Astrocyte (in vitro differentiated cells and primary cell): ENCODE measurements around the gene ECSIT. TPM values are rescaled to one million over a fixed set of nuclear protein-coding genes. Genes with fewer than 3 reads are reported as not detected.

Experiments
- DNase-seq: peaks from one replicate; pipeline ENCODE4 v3.0.0-alpha.2; 2010; ENCODE audit warnings: low read depth
- FAIRE-seq: peaks from 2 replicates; lab custom pipeline; 2011; peaks lifted over from hg19 to GRCh38; lab: Jason Lieb, UNC
- H2AFZ ChIP-seq: 2 replicates; pipeline ENCODE4 v1.6.0; 2012; ENCODE audit warnings: low read depth, low read length, inconsistent platforms
- H3K27ac ChIP-seq: 2 replicates; pipeline ENCODE4 v1.5.1; 2011; ENCODE audit warnings: low read depth, low read length, inconsistent platforms
- H3K27me3 ChIP-seq: 2 replicates; pipeline ENCODE4 v1.6.0; 2011; ENCODE audit warnings: low read length, inconsistent platforms; ENCODE audit not compliant: insufficient read depth
- H3K36me3 ChIP-seq: 2 replicates; pipeline ENCODE4 v1.5.1; 2011; ENCODE audit warnings: low read length, inconsistent platforms; ENCODE audit not compliant: insufficient read depth
- H3K4me1 ChIP-seq: 2 replicates; pipeline ENCODE4 v1.5.1; 2011; ENCODE audit warnings: low read length, inconsistent platforms; ENCODE audit not compliant: insufficient read depth
- H3K4me2 ChIP-seq: 2 replicates; pipeline ENCODE4 v1.6.0; 2012; ENCODE audit warnings: low read length, inconsistent platforms
- H3K4me3 ChIP-seq: 2 replicates; pipeline ENCODE4 v1.5.1; 2011; ENCODE audit warnings: low read depth, mild to moderate bottlenecking, low read length, inconsistent platforms; ENCODE audit not compliant: insufficient read depth
- H3K79me2 ChIP-seq: 2 replicates; pipeline ENCODE4 v1.6.0; 2012; ENCODE audit warnings: mild to moderate bottlenecking, low read length, inconsistent platforms; ENCODE audit not compliant: insufficient read depth
- H3K9ac ChIP-seq: 2 replicates; pipeline ENCODE4 v1.6.0; 2012; ENCODE audit warnings: mild to moderate bottlenecking, low read length, inconsistent platforms
- H3K9me3 ChIP-seq: 2 replicates; pipeline ENCODE4 v1.5.1; 2012; ENCODE audit warnings: low read depth, mild to moderate bottlenecking, low read length, inconsistent platforms; ENCODE audit not compliant: insufficient read depth
- H4K20me1 ChIP-seq: 2 replicates; pipeline ENCODE4 v1.6.0; 2012; ENCODE audit warnings: low read length, inconsistent platforms; ENCODE audit not compliant: insufficient read depth
- H3K27ac Mint-ChIP-seq: one replicate; pipeline ENCODE4 v1.8.0; 2021; ENCODE audit warnings: mild to moderate bottlenecking, mixed read lengths; ENCODE audit not compliant: unreplicated experiment
- H3K27me3 Mint-ChIP-seq: one replicate; pipeline ENCODE4 v1.8.0; 2021; ENCODE audit warnings: low read depth, mixed read lengths; ENCODE audit not compliant: unreplicated experiment
- H3K36me3 Mint-ChIP-seq: one replicate; pipeline ENCODE4 v1.8.0; 2021; ENCODE audit warnings: low read depth, mixed read lengths; ENCODE audit not compliant: unreplicated experiment
- H3K4me1 Mint-ChIP-seq: one replicate; pipeline ENCODE4 v1.8.0; 2021; ENCODE audit warnings: low read depth, mixed read lengths; ENCODE audit not compliant: unreplicated experiment
- H3K4me3 Mint-ChIP-seq: one replicate; pipeline ENCODE4 v1.8.0; 2021; ENCODE audit warnings: mild to moderate bottlenecking, moderate library complexity, mixed read lengths; ENCODE audit not compliant: unreplicated experiment
- H3K9me3 Mint-ChIP-seq: one replicate; pipeline ENCODE4 v1.8.0; 2021; ENCODE audit warnings: mild to moderate bottlenecking, mixed read lengths; ENCODE audit not compliant: unreplicated experiment
- EZH2 ChIP-seq: IDR thresholded peaks from 2 replicates; pipeline ENCODE4 v1.6.1; 2012; ENCODE audit warnings: mild to moderate bottlenecking, low read length, inconsistent platforms; ENCODE audit not compliant: insufficient read depth
- total RNA-seq: library from RNA; stranded (reverse); gene quantifications from 2 replicates; pipeline ENCODE4 v1.2.1, GENCODE V29; 2021
- TF ChIP-seq, protein P1 (sequence below): IDR thresholded peaks from 2 replicates; pipeline ENCODE4 v1.5.1; 2011; ENCODE audit warnings: low read depth, mild to moderate bottlenecking, inconsistent platforms, low read length, moderate library complexity; ENCODE audit not compliant: insufficient read depth

Gene ECSIT
- total RNA-seq, 1 donor from 2014 or later, result 21.9 TPM

DNA sequence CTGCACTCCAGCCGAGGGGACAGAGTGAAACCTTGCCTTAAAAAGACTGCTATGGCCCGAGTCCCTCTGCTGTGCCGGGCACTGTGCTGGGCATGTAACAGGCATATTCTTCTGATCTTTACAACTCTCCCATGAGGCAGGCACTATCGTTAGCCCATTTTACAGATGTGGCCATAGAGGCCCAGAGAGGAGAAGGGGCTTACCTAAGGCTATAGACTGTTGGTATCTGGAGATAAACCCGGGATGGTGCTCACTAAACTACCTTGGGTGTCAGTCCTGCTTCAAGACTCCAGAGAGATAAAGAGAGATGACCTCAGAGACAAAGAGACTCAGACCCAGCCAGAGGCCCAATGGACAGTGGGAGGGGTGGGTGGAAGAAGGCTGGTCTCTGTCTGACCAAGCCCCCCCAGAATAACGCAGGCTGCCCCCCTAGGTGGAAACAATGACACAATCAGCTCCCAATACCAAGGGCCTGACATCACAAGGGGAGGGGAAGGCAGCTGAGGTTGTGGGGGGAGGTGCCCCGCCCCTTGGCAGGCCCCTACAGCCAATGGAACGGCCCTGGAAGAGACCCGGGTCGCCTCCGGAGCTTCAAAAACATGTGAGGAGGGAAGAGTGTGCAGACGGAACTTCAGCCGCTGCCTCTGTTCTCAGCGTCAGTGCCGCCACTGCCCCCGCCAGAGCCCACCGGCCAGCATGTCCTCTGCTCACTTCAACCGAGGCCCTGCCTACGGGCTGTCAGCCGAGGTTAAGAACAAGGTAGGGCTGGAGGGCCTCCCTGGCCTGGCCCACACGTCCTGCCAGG, 9.5 kb upstream of the ECSIT start, which contains the start of gene CNN1:
Gene CNN1, plus strand, starts transcription at position 620 of the 805 bp plus-strand sequence. Its CDS starts 77 bp downstream, at position 697.
- Mint-ChIP-seq H3K4me3 (peak within 1 kb of the TSS; percentile 80), H3K27ac (peak within 1 kb of the TSS; percentile 94), H3K36me3 (no peaks in the 10 kb centered on the region), H3K9me3 (no peaks in the 10 kb centered on the region), H3K27me3 (no peaks in the 10 kb centered on the region), H3K4me1 (peaks cover 20% of the 10 kb centered on the region)
- no peaks in the 10 kb centered on the region for H3K27me3 ChIP-seq
- peak within 1 kb of the TSS; percentile 22 for H2AFZ ChIP-seq
- TF ChIP-seq, protein P1, sequence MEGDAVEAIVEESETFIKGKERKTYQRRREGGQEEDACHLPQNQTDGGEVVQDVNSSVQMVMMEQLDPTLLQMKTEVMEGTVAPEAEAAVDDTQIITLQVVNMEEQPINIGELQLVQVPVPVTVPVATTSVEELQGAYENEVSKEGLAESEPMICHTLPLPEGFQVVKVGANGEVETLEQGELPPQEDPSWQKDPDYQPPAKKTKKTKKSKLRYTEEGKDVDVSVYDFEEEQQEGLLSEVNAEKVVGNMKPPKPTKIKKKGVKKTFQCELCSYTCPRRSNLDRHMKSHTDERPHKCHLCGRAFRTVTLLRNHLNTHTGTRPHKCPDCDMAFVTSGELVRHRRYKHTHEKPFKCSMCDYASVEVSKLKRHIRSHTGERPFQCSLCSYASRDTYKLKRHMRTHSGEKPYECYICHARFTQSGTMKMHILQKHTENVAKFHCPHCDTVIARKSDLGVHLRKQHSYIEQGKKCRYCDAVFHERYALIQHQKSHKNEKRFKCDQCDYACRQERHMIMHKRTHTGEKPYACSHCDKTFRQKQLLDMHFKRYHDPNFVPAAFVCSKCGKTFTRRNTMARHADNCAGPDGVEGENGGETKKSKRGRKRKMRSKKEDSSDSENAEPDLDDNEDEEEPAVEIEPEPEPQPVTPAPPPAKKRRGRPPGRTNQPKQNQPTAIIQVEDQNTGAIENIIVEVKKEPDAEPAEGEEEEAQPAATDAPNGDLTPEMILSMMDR, result no peak
- TF ChIP-seq EZH2, result no peak
- DNase-seq, result peak; percentile 90
- H3K4me3 ChIP-seq, result peak within 1 kb of the TSS; percentile 67
- H3K27ac ChIP-seq, result peak within 1 kb of the TSS; percentile 85
- peaks cover 3% of the 10 kb centered on the region for H3K36me3 ChIP-seq
- peak within 1 kb of the TSS; percentile 91 for H3K9ac ChIP-seq
- peaks cover 5% of the 10 kb centered on the region for H4K20me1 ChIP-seq
- peak; percentile 41 for FAIRE-seq
- peaks cover 34% of the 10 kb centered on the region for H3K4me1 ChIP-seq
- H3K4me2 ChIP-seq, result peak within 1 kb of the TSS; percentile 99
- peaks cover 15% of the 10 kb centered on the region for H3K79me2 ChIP-seq
- no peaks in the 10 kb centered on the region for H3K9me3 ChIP-seq

DNA sequence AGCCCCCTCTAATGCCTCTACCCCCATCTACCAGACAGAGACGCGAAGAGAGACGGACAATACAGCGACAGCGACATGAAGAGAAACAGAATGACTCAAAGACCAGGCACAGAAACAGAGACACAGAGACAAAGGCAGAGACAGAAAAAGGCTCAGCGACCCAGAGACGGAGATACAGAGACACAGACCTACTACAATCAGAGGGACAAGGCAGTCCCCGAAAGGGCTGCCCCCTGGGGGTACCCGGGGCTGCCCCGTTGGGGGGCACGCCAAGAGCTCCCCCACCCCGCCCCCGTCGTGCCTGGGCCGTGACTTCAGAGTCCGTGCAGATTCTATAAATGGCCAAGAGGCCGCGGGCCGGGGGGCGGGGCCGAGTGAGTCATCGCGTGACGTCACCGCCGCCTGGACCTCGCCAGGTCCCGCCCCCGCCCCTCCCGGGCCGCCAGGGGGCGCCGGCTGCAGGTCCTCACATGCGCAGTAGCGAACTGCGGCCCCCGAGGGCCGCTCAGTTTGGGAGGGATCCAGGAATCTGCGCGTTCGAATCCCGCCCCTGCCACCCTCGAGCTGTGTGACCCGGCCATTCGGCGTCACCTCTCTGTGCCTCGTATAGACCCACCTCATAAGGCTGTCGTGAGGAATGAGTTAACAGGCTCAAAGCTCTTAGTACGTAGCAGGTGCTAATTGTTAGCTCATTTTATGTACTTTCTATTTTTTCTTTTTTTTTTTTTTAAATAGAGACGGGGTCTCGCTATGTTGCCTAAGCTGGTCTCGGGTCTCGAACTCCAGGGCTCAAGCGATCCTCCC, 7.1 kb upstream of the ECSIT start:
- H3K9me3 Mint-ChIP-seq, result no peaks in the 10 kb centered on the region
- H3K36me3 Mint-ChIP-seq, result no peaks in the 10 kb centered on the region
- peak; percentile 66 for DNase-seq
- H3K4me3 ChIP-seq, result peak overlapping the region; percentile 35
- H3K9me3 ChIP-seq, result no peaks in the 10 kb centered on the region
- no peaks in the 10 kb centered on the region for H3K36me3 ChIP-seq
- H3K4me1 Mint-ChIP-seq, result peaks cover 30% of the 10 kb centered on the region
- H4K20me1 ChIP-seq, result peaks cover under 1% of the 10 kb centered on the region
- H3K4me2 ChIP-seq, result peak overlapping the region; percentile 82
- H3K4me1 ChIP-seq, result peaks cover 44% of the 10 kb centered on the region
- peaks cover 11% of the 10 kb centered on the region for H3K79me2 ChIP-seq
- no peak for TF ChIP-seq EZH2
- TF ChIP-seq, protein P1, result peak; percentile 66
- H3K27ac Mint-ChIP-seq, result peak overlapping the region; percentile 91
- peak overlapping the region; percentile 18 for H2AFZ ChIP-seq
- peak overlapping the region; percentile 72 for H3K4me3 Mint-ChIP-seq
- no peaks in the 10 kb centered on the region for H3K27me3 ChIP-seq
- FAIRE-seq, result no peak
- peak overlapping the region; percentile 84 for H3K27ac ChIP-seq
- no peaks in the 10 kb centered on the region for H3K27me3 Mint-ChIP-seq
- peak overlapping the region; percentile 80 for H3K9ac ChIP-seq
